Cardiac muscle cell (in vitro differentiated cells and primary cell): ENCODE results near the gene HTR2B. TPM values are rescaled to one million over a fixed set of nuclear protein-coding genes. Genes with fewer than 3 reads are reported as not detected.
"Not testable (repeated sequence)": the region's sequence is repeated elsewhere in the genome, so short reads cannot be mapped to it uniquely, and the experiment has no call there.

Source experiments
- DNase-seq, 2 donors: peaks; one replicate each; pipeline versions ENCODE4 v3.0.0 to v3.0.0-alpha.2; 2010 to 2017; ENCODE audit warnings: low read depth in 1 of 2, low spot score in 1 of 2
- H3K27ac ChIP-seq: fragments of 200-600 bp; sonication (generic); 2 replicates; pipeline ENCODE4 v1.5.1; 2016
- H3K27me3 ChIP-seq: fragments of 200-600 bp; sonication (generic); 2 replicates; pipeline ENCODE4 v1.6.0; 2016; ENCODE audit warnings: control low read depth
- H3K36me3 ChIP-seq: fragments of 200-600 bp; sonication (generic); 2 replicates; pipeline ENCODE4 v1.5.1; 2016; ENCODE audit warnings: control low read depth
- H3K4me1 ChIP-seq: fragments of 200-600 bp; sonication (generic); 2 replicates; pipeline ENCODE4 v1.8.1; 2017; ENCODE audit warnings: low read depth, mild to moderate bottlenecking, mixed run types
- H3K4me3 ChIP-seq: fragments of 200-600 bp; sonication (generic); 2 replicates; pipeline ENCODE4 v1.5.1; 2016; ENCODE audit warnings: mild to moderate bottlenecking
- H3K9me3 ChIP-seq: fragments of 200-600 bp; sonication (generic); 2 replicates; pipeline ENCODE4 v1.5.1; 2017; ENCODE audit warnings: low read depth, mild to moderate bottlenecking, control low read depth
- polyA plus RNA-seq: library from polyadenylated mRNA; unstranded; fragments of >200 nt; fragmentation: Nextera tagmentation; extraction: Ambion mirVana; gene quantifications from 2 replicates; pipeline ENCODE4 v1.2.1, GENCODE V29; 2016
- total RNA-seq: library from RNA; depleted of rRNA; stranded (reverse); fragments of >200 nt; gene quantifications from 2 replicates; pipeline ENCODE4 v1.2.3, GENCODE V29; 2016
- TF ChIP-seq, protein P1 (sequence below): IDR thresholded peaks from 2 replicates; pipeline ENCODE4 v1.5.1; 2012; ENCODE audit warnings: low read depth, mild to moderate bottlenecking, low read length

HTR2B gene
- total and polyA plus RNA-seq, 2 experiments from 2014 or later: not detected

DNA sequence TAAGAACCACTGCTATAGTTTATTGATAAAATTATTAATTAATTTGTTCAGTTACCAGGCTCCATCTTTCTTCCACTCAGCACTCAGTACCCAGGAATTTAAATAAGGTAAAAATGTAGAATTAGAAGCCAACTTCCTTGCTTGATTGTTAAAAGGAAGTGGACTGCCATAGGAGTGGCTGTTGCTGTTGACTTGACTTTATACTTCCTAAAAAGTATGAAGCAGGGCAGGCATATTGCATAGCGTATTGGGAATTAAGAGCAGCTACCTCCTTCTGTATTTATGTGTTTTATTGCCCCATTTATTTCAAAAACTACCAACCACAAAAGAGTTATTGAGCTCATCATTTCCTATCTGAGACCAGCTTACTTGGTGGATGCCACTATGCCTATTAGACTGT lies 40.3 kb downstream of the HTR2B start:
- DNase-seq: no peak
- Histone ChIP-seq H3K4me1 (peaks cover 9% of the 10 kb centered on the region), H3K27ac (no peak overlapping the region), H3K27me3 (no peaks in the 10 kb centered on the region), H3K36me3 (peaks cover 71% of the 10 kb centered on the region), H3K9me3 (no peaks in the 10 kb centered on the region), H3K4me3 (no peak overlapping the region)
- TF ChIP-seq, protein P1, sequence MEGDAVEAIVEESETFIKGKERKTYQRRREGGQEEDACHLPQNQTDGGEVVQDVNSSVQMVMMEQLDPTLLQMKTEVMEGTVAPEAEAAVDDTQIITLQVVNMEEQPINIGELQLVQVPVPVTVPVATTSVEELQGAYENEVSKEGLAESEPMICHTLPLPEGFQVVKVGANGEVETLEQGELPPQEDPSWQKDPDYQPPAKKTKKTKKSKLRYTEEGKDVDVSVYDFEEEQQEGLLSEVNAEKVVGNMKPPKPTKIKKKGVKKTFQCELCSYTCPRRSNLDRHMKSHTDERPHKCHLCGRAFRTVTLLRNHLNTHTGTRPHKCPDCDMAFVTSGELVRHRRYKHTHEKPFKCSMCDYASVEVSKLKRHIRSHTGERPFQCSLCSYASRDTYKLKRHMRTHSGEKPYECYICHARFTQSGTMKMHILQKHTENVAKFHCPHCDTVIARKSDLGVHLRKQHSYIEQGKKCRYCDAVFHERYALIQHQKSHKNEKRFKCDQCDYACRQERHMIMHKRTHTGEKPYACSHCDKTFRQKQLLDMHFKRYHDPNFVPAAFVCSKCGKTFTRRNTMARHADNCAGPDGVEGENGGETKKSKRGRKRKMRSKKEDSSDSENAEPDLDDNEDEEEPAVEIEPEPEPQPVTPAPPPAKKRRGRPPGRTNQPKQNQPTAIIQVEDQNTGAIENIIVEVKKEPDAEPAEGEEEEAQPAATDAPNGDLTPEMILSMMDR: no peak

DNA sequence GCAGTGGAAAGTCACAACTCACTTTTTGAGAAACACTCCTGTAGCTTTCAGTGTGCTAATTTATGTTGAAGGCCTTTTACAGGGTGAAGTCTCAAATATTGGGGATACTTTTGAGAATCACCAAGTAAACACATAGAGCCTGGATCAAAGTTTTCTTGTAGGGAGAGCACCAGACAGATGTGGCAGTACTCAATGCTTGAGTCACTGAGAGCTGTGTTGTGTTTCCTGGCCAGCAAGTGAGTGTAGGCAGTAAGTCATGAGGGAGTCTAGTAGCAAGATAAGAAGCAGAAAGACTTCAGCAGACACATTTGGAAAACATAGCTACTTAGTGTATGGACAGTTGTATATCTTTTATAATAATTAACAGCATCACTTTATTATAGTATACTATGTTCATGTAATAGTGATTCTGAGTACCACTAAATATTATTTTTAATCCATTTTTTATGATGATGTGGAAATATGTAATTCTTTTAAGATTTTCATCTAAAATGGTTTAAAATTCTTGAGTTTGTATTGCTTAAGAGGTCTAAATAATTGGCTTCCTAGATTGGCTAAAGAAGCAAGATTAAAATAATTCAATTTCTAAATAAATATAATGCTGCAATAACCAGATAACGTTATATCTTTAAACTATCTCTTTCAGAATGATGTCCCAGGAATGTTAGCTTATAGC lies 55.3 kb downstream of the HTR2B start:
- TF ChIP-seq, protein P1: no peak
- peaks cover 60% of the 10 kb centered on the region for H3K36me3 ChIP-seq
- H3K27me3 ChIP-seq: no peaks in the 10 kb centered on the region
- no peaks in the 10 kb centered on the region for H3K9me3 ChIP-seq
- H3K27ac ChIP-seq: no peak overlapping the region
- H3K4me3 ChIP-seq: no peak overlapping the region
- peak; percentile 18 to 84 for DNase-seq
- no peaks in the 10 kb centered on the region for H3K4me1 ChIP-seq

DNA sequence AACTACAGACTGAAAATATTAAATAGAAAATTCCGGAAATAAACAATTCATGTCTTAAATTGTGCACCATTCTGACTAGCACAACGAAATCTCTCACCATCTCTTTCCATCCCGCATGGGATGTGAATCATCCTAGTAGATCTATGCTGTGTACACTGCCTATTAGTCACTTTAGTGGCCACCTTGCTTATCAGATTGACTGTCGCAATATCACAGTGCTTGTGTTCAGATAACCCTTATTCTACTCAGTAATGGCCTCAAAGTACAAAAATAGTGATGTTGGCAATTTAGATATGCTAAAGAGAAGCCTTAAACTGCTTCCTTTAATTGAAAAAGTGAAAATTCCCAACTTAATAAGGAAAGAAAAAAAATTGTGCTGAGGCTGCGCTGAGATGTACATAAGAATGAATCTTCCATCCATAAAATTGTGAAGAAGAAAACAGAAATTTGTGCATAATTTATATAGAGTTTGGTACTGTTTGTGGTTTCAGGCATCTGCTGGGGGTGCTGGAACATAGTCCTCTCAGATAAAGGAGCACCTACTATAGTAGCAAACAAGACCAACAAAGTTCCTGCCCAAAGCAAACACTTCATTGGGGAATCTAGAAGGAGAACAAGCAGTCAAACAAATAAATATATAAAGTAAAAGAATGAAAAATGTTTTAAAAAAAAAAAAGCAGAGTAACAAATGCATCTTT lies 56.2 kb downstream of the HTR2B start:
- H3K9me3 ChIP-seq: no peaks in the 10 kb centered on the region
- peak in 1 of 2 donors; percentile 50 for DNase-seq
- no peak overlapping the region for H3K27ac ChIP-seq
- H3K27me3 ChIP-seq: no peaks in the 10 kb centered on the region
- H3K4me3 ChIP-seq: no peak overlapping the region
- H3K4me1 ChIP-seq: no peaks in the 10 kb centered on the region
- TF ChIP-seq, protein P1: no peak
- peaks cover 66% of the 10 kb centered on the region for H3K36me3 ChIP-seq

DNA sequence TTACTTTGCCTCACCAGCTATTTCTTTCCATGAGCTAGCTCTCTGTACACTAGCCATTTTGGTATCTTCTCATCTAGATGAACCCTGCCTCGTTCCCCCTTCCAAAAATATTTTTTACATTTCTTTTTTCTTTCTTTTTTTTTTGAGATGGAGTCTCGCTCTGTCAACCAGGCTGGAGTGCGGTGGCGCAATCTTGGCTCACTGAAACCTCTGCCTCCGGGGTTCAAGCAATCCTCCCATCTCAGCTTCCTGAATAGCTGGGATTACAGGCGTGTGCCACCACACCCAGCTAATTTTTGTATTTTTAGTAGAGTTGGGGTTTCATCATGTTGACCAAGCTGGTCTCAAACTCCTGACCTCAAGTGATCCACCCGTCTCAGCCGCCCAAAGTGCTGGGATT lies 57.3 kb downstream of the HTR2B start:
- not testable (repeated sequence) for H3K27me3 ChIP-seq, H3K27ac ChIP-seq, H3K4me3 ChIP-seq, H3K4me1 ChIP-seq, H3K9me3 ChIP-seq, DNase-seq
- H3K36me3 ChIP-seq: peaks cover 69% of the 10 kb centered on the region

DNA sequence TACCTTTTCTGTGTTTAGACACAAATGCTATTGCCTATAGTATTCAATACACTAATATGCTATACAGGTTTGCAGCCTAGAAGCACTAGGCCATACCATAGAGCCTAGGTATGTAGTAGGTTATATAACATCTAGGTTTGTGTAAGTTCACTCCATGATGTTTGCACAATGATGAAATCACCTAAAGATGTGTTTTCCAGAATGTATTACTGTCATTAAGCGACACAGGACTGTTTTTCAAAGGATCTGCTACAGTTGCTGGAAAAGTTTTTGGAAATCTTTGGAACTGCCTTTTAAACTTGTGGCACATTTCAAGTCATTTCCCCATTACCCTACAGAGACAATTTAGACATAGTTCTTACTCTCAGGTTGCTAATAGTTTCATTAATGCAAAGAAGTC lies 58.9 kb downstream of the HTR2B start:
- Histone ChIP-seq H3K36me3 (peaks cover 69% of the 10 kb centered on the region), H3K27me3 (no peaks in the 10 kb centered on the region), H3K4me1 (no peaks in the 10 kb centered on the region), H3K9me3 (no peaks in the 10 kb centered on the region), H3K27ac (no peak overlapping the region), H3K4me3 (no peak overlapping the region)
- DNase-seq: no peak
- TF ChIP-seq, protein P1: no peak

DNA sequence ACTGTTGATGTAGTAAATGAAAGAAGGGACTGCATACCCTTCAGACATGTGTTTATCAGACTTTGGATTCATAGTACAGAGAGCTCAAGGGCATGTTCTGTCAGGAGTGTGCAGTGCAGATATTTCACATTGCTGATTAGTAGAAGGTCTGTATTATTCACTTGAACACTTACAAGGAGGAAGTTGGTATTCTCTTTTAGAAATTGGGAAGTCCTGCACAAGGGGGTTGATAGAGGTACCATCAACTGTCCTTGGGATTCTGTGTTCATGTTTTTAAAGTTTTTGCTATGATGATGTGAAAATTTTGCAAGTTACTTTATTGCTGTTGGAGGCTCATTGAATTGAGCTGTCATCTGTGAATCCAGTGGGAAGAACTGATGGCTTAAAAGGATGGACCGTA lies 61.5 kb downstream of the HTR2B start:
- peaks cover 5% of the 10 kb centered on the region for H3K4me1 ChIP-seq
- TF ChIP-seq, protein P1: no peak
- no peak for DNase-seq
- peaks cover 52% of the 10 kb centered on the region for H3K36me3 ChIP-seq
- H3K4me3 ChIP-seq: no peak overlapping the region
- no peaks in the 10 kb centered on the region for H3K27me3 ChIP-seq
- no peak overlapping the region for H3K27ac ChIP-seq
- no peaks in the 10 kb centered on the region for H3K9me3 ChIP-seq
